Gastroesophageal sphincter (tissue), 3 donors: ENCODE data around the gene SLC39A11.

ENCODE experiments used
- CTCF ChIP-seq, 4 experiments: fragments of 200-600 bp in 2 of 4; fragments of 450-650 bp in 2 of 4; sonication (generic) in 1 of 4; IDR thresholded peaks; one replicate each; pipeline ENCODE4 v1.5.1; 2017 to 2019; ENCODE audit warnings: antibody characterized with exemption in 4 of 4, mild to moderate bottlenecking in 2 of 4, moderate library complexity in 2 of 4
- POLR2AphosphoS5 ChIP-seq: sonication (generic); formaldehyde crosslinking; IDR thresholded peaks from one replicate; pipeline ENCODE4 v1.6.1; 2017; ENCODE audit warnings: antibody characterized with exemption

GRCh38 chr17:72984926-72985325 is 107.6 kb downstream of the SLC39A11 start:
- TF ChIP-seq POLR2AphosphoS5 (no peak), CTCF (IDR thresholded peaks at IDR 0.05) (no peak)
